ENCODE results near the gene GAL.

GAL gene

DNA sequence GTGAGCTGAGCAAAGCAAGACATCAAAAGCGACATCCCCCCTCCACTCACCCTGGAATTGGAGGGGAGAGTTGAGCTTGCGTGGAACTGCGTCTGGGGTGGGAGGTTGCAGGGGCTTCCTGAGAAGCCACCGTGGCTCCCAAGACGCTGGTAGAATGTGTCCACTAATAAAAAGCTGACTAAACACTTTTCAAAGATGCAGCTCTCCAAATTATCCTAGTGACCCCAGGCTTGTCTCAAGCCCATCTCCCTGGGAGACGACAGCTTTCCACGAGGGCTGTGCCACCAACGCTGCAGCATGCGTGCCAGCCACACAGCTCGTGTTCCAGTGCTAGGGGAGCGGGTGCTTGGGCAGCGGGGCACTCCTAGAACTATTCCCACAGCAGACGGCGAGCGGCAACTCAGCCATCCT, 6.3 kb upstream of the GAL start:
- no peak overlapping the region for H3K4me3 ChIP-seq (ENCODE audit: low read length)
- peaks cover 10% of the 10 kb centered on the region for H3K27me3 ChIP-seq (ENCODE audit: low read depth, low read length)
- H3K27ac ChIP-seq (ENCODE audit: low read length): no peak overlapping the region
- H3K9me3 ChIP-seq (ENCODE audit: insufficient read depth, low read length): no peaks in the 10 kb centered on the region
- no peaks in the 10 kb centered on the region for H3K36me3 ChIP-seq (replicated peaks; ENCODE audit: low read depth, low read length)
- H3K79me2 ChIP-seq (ENCODE audit: low read length): no peaks in the 10 kb centered on the region
- no peak overlapping the region for H3K4me2 ChIP-seq (ENCODE audit: low read length)
- TF ChIP-seq EZH2phosphoT487 (IDR thresholded peaks at IDR 0.05; ENCODE audit: low read depth): no peak
- TF ChIP-seq, protein P1, sequence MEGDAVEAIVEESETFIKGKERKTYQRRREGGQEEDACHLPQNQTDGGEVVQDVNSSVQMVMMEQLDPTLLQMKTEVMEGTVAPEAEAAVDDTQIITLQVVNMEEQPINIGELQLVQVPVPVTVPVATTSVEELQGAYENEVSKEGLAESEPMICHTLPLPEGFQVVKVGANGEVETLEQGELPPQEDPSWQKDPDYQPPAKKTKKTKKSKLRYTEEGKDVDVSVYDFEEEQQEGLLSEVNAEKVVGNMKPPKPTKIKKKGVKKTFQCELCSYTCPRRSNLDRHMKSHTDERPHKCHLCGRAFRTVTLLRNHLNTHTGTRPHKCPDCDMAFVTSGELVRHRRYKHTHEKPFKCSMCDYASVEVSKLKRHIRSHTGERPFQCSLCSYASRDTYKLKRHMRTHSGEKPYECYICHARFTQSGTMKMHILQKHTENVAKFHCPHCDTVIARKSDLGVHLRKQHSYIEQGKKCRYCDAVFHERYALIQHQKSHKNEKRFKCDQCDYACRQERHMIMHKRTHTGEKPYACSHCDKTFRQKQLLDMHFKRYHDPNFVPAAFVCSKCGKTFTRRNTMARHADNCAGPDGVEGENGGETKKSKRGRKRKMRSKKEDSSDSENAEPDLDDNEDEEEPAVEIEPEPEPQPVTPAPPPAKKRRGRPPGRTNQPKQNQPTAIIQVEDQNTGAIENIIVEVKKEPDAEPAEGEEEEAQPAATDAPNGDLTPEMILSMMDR (IDR thresholded peaks at IDR 0.05; ENCODE audit: low read depth, low read length): no peak
- no peak overlapping the region for H2AFZ ChIP-seq (ENCODE audit: low read depth, low read length)
- no peak overlapping the region for H3K9ac ChIP-seq (ENCODE audit: low read length)
- H4K20me1 ChIP-seq (ENCODE audit: insufficient read depth, low read length): no peaks in the 10 kb centered on the region
- H3K4me1 ChIP-seq (ENCODE audit: low read length): no peaks in the 10 kb centered on the region

DNA sequence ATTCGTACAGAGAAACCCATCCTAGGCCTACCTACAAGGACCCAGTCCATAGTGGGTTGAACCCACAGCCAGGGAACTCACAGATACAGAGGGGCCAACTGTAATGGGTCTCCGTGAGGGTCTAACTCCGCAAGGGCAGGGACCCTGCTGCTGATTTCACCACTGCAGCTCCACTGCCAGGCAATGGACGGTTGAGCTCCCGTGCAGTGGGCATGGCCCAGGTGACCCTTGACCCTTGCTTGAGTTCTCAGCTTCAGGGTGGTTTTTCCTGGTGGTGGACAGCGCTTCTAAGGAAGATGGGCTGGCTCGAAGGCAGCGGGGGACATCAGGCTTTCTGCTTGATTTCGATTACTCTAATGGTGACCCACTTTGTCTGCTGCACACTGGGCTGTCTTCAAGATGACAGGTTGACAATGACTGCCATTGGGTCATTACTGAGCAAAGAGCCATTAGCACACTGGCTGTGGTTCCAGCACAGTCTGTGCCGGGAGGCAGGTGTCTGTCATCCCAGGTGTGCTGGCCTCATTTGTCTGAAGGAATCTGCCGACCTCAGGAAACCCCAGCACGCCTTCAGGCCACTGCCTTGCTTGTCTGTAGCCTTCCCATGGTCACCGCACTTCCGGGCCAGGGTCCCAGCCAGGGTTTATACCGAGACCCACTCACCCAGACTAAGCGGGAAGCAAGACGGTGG, 3.7 kb upstream of the GAL start:
- Histone ChIP-seq H3K4me2 (ENCODE audit: low read length) (no peak overlapping the region), H3K27ac (ENCODE audit: low read length) (no peak overlapping the region), H2AFZ (ENCODE audit: low read depth, low read length) (no peak overlapping the region), H3K4me1 (ENCODE audit: low read length) (no peaks in the 10 kb centered on the region), H3K9ac (ENCODE audit: low read length) (no peak overlapping the region), H3K79me2 (ENCODE audit: low read length) (no peaks in the 10 kb centered on the region), H3K9me3 (ENCODE audit: insufficient read depth, low read length) (no peaks in the 10 kb centered on the region), H4K20me1 (ENCODE audit: insufficient read depth, low read length) (no peaks in the 10 kb centered on the region), H3K27me3 (ENCODE audit: low read depth, low read length) (peaks cover 4% of the 10 kb centered on the region), H3K4me3 (ENCODE audit: low read length) (no peak overlapping the region), H3K36me3 (replicated peaks; ENCODE audit: low read depth, low read length) (no peaks in the 10 kb centered on the region)
- no peak for TF ChIP-seq EZH2phosphoT487 (IDR thresholded peaks at IDR 0.05; ENCODE audit: low read depth)
- TF ChIP-seq, protein P1 (IDR thresholded peaks at IDR 0.05; ENCODE audit: low read depth, low read length): no peak

- Histone ChIP-seq H3K4me1 (ENCODE audit: low read length) (no peaks in the 10 kb centered on the region), H2AFZ (ENCODE audit: low read depth, low read length) (no peak overlapping the region), H3K9ac (ENCODE audit: low read length) (no peak overlapping the region), H3K27ac (ENCODE audit: low read length) (no peak overlapping the region), H3K27me3 (ENCODE audit: low read depth, low read length) (0 out of 2 replicates have a peak, but pooled peaks cover 6% of the 10 kb centered on the region), H4K20me1 (ENCODE audit: insufficient read depth, low read length) (no peaks in the 10 kb centered on the region), H3K79me2 (ENCODE audit: low read length) (no peaks in the 10 kb centered on the region), H3K4me2 (ENCODE audit: low read length) (no peak overlapping the region), H3K9me3 (ENCODE audit: insufficient read depth, low read length) (no peaks in the 10 kb centered on the region), H3K4me3 (ENCODE audit: low read length) (no peak overlapping the region), H3K36me3 (replicated peaks; ENCODE audit: low read depth, low read length) (no peaks in the 10 kb centered on the region)
- no peak for TF ChIP-seq EZH2phosphoT487 (IDR thresholded peaks at IDR 0.05; ENCODE audit: low read depth)
- TF ChIP-seq, protein P1 (IDR thresholded peaks at IDR 0.05; ENCODE audit: low read depth, low read length): no peak
Measured at GRCh38 chr11:68682531-68682961, 1.8 kb upstream of the GAL start.

GRCh38 chr11:68683121-68683520, 1.2 kb upstream of the GAL start:
- Histone ChIP-seq H3K9me3 (ENCODE audit: insufficient read depth, low read length) (no peaks in the 10 kb centered on the region), H3K4me1 (ENCODE audit: low read length) (no peaks in the 10 kb centered on the region), H2AFZ (ENCODE audit: low read depth, low read length) (no peak overlapping the region), H3K4me3 (ENCODE audit: low read length) (no peak overlapping the region), H3K9ac (ENCODE audit: low read length) (no peak overlapping the region), H3K4me2 (ENCODE audit: low read length) (no peak overlapping the region), H4K20me1 (ENCODE audit: insufficient read depth, low read length) (no peaks in the 10 kb centered on the region), H3K79me2 (ENCODE audit: low read length) (no peaks in the 10 kb centered on the region), H3K27me3 (ENCODE audit: low read depth, low read length) (0 out of 2 replicates have a peak, but pooled peaks cover 6% of the 10 kb centered on the region), H3K36me3 (replicated peaks; ENCODE audit: low read depth, low read length) (no peaks in the 10 kb centered on the region), H3K27ac (ENCODE audit: low read length) (no peak overlapping the region)
- no peak for TF ChIP-seq EZH2phosphoT487 (IDR thresholded peaks at IDR 0.05; ENCODE audit: low read depth)
- TF ChIP-seq, protein P1 (IDR thresholded peaks at IDR 0.05; ENCODE audit: low read depth, low read length): no peak
